HT1080 (cell line): Measurements from ENCODE around the gene ARMC8. TPM values are rescaled to one million over a fixed set of nuclear protein-coding genes. Genes with fewer than 3 reads are reported as not detected.

Experiments used
- total RNA-seq: library from RNA; depleted of rRNA; stranded (reverse); fragments of >200 nt; shearing (Covaris generic); gene quantifications from 2 replicates; pipeline ENCODE4 v1.2.3, GENCODE V29; 2014; rRNA removed

The ARMC8 gene
- total RNA-seq, 1 experiment from 2014 or later: 41.5 TPM

Other genes with a start within 250 kb of the ARMC8 start
- gene CLDN18, start 177.1 kb upstream of the ARMC8 start, total RNA-seq: not detected in 2 replicates
- gene DZIP1L, start 71.7 kb upstream of the ARMC8 start, total RNA-seq: 17.7 and 27.4 TPM in 2 replicates
- gene A4GNT, start 54.9 kb upstream of the ARMC8 start, total RNA-seq: not detected in 2 replicates
- gene DBR1, start 12.4 kb upstream of the ARMC8 start, total RNA-seq: 25.1 and 25.9 TPM in 2 replicates
- gene NME9, start 142.6 kb downstream of the ARMC8 start, total RNA-seq: not detected in 2 replicates
- 2.3 and 3.1 TPM in 2 replicates for gene MRAS, start 161.3 kb downstream of the ARMC8 start, total RNA-seq
- 0.02 and 0.40 TPM in 2 replicates for gene ESYT3, start 247.3 kb downstream of the ARMC8 start, total RNA-seq